ENCODE results near the gene KCNK18.
A peak's percentile ranks its signal among the peaks of the same experiment; 100 is the strongest.

KCNK18 gene

GRCh38 chr10:117164592-117165537 lies 32.4 kb upstream of the KCNK18 start:
- no peak overlapping the region for H3K4me3 ChIP-seq (ENCODE audit: low read length)

GRCh38 chr10:117165538-117166417 lies 31.5 kb upstream of the KCNK18 start:
- peaks cover 100% of the 10 kb centered on the region for H3K27me3 ChIP-seq (ENCODE audit: control insufficient read depth, insufficient read depth, low read length)
- no peaks in the 10 kb centered on the region for H3K36me3 ChIP-seq (ENCODE audit: control insufficient read depth, low read depth, low read length)
- no peak overlapping the region for H3K9ac ChIP-seq (ENCODE audit: low read length)
- H3K9me3 ChIP-seq (ENCODE audit: control insufficient read depth, low read depth, low read length): no peaks in the 10 kb centered on the region
- no peak overlapping the region for H3K27ac ChIP-seq (ENCODE audit: low read length)
- no peak overlapping the region for H3K4me3 ChIP-seq (ENCODE audit: low read length)
- H3K4me1 ChIP-seq (ENCODE audit: control insufficient read depth, low read depth, low read length): peaks cover 5% of the 10 kb centered on the region

More at GRCh38 chr10:117164592-117165537, 32.4 kb upstream of the KCNK18 start:
- Histone ChIP-seq H3K4me1 (ENCODE audit: control insufficient read depth, low read depth, low read length) (peaks cover 13% of the 10 kb centered on the region), H3K27me3 (ENCODE audit: control insufficient read depth, insufficient read depth, low read length) (peaks cover 100% of the 10 kb centered on the region), H3K27ac (ENCODE audit: low read length) (no peak overlapping the region), H3K9ac (ENCODE audit: low read length) (no peak overlapping the region), H3K9me3 (ENCODE audit: control insufficient read depth, low read depth, low read length) (no peaks in the 10 kb centered on the region), H3K36me3 (ENCODE audit: control insufficient read depth, low read depth, low read length) (no peaks in the 10 kb centered on the region)

GRCh38 chr10:117166418-117167345 lies 30.6 kb upstream of the KCNK18 start:
- H3K36me3 ChIP-seq (ENCODE audit: control insufficient read depth, low read depth, low read length): no peaks in the 10 kb centered on the region
- H3K9me3 ChIP-seq (ENCODE audit: control insufficient read depth, low read depth, low read length): no peaks in the 10 kb centered on the region
- H3K4me1 ChIP-seq (ENCODE audit: control insufficient read depth, low read depth, low read length): peaks cover 5% of the 10 kb centered on the region
- peaks cover 100% of the 10 kb centered on the region for H3K27me3 ChIP-seq (ENCODE audit: control insufficient read depth, insufficient read depth, low read length)
- H3K9ac ChIP-seq (ENCODE audit: low read length): no peak overlapping the region
- no peak overlapping the region for H3K4me3 ChIP-seq (ENCODE audit: low read length)
- no peak overlapping the region for H3K27ac ChIP-seq (ENCODE audit: low read length)

GRCh38 chr10:117167346-117167788 lies 29.9 kb upstream of the KCNK18 start:
- Histone ChIP-seq H3K9ac (ENCODE audit: low read length) (no peak overlapping the region), H3K4me3 (ENCODE audit: low read length) (peak overlapping the region; percentile 47), H3K27me3 (ENCODE audit: control insufficient read depth, insufficient read depth, low read length) (peaks cover 100% of the 10 kb centered on the region), H3K36me3 (ENCODE audit: control insufficient read depth, low read depth, low read length) (no peaks in the 10 kb centered on the region), H3K9me3 (ENCODE audit: control insufficient read depth, low read depth, low read length) (no peaks in the 10 kb centered on the region), H3K4me1 (ENCODE audit: control insufficient read depth, low read depth, low read length) (peaks cover 2% of the 10 kb centered on the region), H3K27ac (ENCODE audit: low read length) (no peak overlapping the region)

GRCh38 chr10:117167789-117168674 lies 29.3 kb upstream of the KCNK18 start:
- Histone ChIP-seq H3K9me3 (ENCODE audit: control insufficient read depth, low read depth, low read length) (no peaks in the 10 kb centered on the region), H3K9ac (ENCODE audit: low read length) (no peak overlapping the region), H3K4me3 (ENCODE audit: low read length) (peak overlapping the region; percentile 47), H3K36me3 (ENCODE audit: control insufficient read depth, low read depth, low read length) (no peaks in the 10 kb centered on the region), H3K4me1 (ENCODE audit: control insufficient read depth, low read depth, low read length) (no peaks in the 10 kb centered on the region), H3K27ac (ENCODE audit: low read length) (no peak overlapping the region), H3K27me3 (ENCODE audit: control insufficient read depth, insufficient read depth, low read length) (peaks cover 100% of the 10 kb centered on the region)

GRCh38 chr10:117168729-117169128 lies 28.6 kb upstream of the KCNK18 start:
- Histone ChIP-seq H3K4me3 (ENCODE audit: low read length) (peak overlapping the region; percentile 11), H3K27ac (ENCODE audit: low read length) (no peak overlapping the region), H3K9me3 (ENCODE audit: control insufficient read depth, low read depth, low read length) (no peaks in the 10 kb centered on the region), H3K9ac (ENCODE audit: low read length) (no peak overlapping the region), H3K36me3 (ENCODE audit: control insufficient read depth, low read depth, low read length) (no peaks in the 10 kb centered on the region), H3K27me3 (ENCODE audit: control insufficient read depth, insufficient read depth, low read length) (peaks cover 100% of the 10 kb centered on the region), H3K4me1 (ENCODE audit: control insufficient read depth, low read depth, low read length) (no peaks in the 10 kb centered on the region)

GRCh38 chr10:117169480-117169879 lies 27.8 kb upstream of the KCNK18 start:
- Histone ChIP-seq H3K27me3 (ENCODE audit: control insufficient read depth, insufficient read depth, low read length) (peaks cover 100% of the 10 kb centered on the region), H3K4me3 (ENCODE audit: low read length) (no peak overlapping the region), H3K36me3 (ENCODE audit: control insufficient read depth, low read depth, low read length) (no peaks in the 10 kb centered on the region), H3K4me1 (ENCODE audit: control insufficient read depth, low read depth, low read length) (peaks cover 1% of the 10 kb centered on the region), H3K9me3 (ENCODE audit: control insufficient read depth, low read depth, low read length) (no peaks in the 10 kb centered on the region), H3K9ac (ENCODE audit: low read length) (no peak overlapping the region), H3K27ac (ENCODE audit: low read length) (no peak overlapping the region)

GRCh38 chr10:117170244-117170643 lies 27.0 kb upstream of the KCNK18 start:
- Histone ChIP-seq H3K9me3 (ENCODE audit: control insufficient read depth, low read depth, low read length) (no peaks in the 10 kb centered on the region), H3K9ac (ENCODE audit: low read length) (no peak overlapping the region), H3K4me3 (ENCODE audit: low read length) (no peak overlapping the region), H3K4me1 (ENCODE audit: control insufficient read depth, low read depth, low read length) (peaks cover 4% of the 10 kb centered on the region), H3K36me3 (ENCODE audit: control insufficient read depth, low read depth, low read length) (no peaks in the 10 kb centered on the region), H3K27ac (ENCODE audit: low read length) (no peak overlapping the region), H3K27me3 (ENCODE audit: control insufficient read depth, insufficient read depth, low read length) (peaks cover 100% of the 10 kb centered on the region)

- no peaks in the 10 kb centered on the region for H3K9me3 ChIP-seq (ENCODE audit: control insufficient read depth, low read depth, low read length)
- peak overlapping the region; percentile 65 for H3K4me3 ChIP-seq (ENCODE audit: low read length)
- H3K27me3 ChIP-seq (ENCODE audit: control insufficient read depth, insufficient read depth, low read length): peaks cover 68% of the 10 kb centered on the region
- H3K4me1 ChIP-seq (ENCODE audit: control insufficient read depth, low read depth, low read length): peaks cover 4% of the 10 kb centered on the region
- H3K27ac ChIP-seq (ENCODE audit: low read length): no peak overlapping the region
- H3K9ac ChIP-seq (ENCODE audit: low read length): no peak overlapping the region
- H3K36me3 ChIP-seq (ENCODE audit: control insufficient read depth, low read depth, low read length): no peaks in the 10 kb centered on the region
These were observed 22.7 kb upstream of the KCNK18 start for GRCh38 chr10:117174439-117175214.

Data from iPS-18a (cell line).